ENCODE data around the gene TBC1D9. TPM values are rescaled to one million over a fixed set of nuclear protein-coding genes. Genes with fewer than 3 reads are reported as not detected.

Gene TBC1D9
- total and polyA plus RNA-seq, 7 donors, result 5.4 to 10.2 (median 8.2) TPM

GRCh38 chr4:140668111-140668510 lies 88.1 kb downstream of the TBC1D9 start:
- Histone ChIP-seq H3K4me1 (peaks cover 0 to 14% (median 7%) of the 10 kb centered on the region in 4 donors), H3K4me3 (no peak overlapping the region), H3K9me3 (no peaks in the 10 kb centered on the region), H3K36me3 (peaks cover 0 to 22% (median 2%) of the 10 kb centered on the region in 4 donors), H3K27ac (no peak overlapping the region), H3K27me3 (no peaks in the 10 kb centered on the region)
- no peak for TF ChIP-seq POLR2AphosphoS5 (IDR thresholded peaks at IDR 0.05)
- intact Hi-C loops (cut with DNase I), result no loop called here
- WGBS, 2 donors, result 98% methylated on average over 1 of the region's 1 CpG
- no peak for DNase-seq

GRCh38 chr4:140666889-140667614 lies 89.1 kb downstream of the TBC1D9 start:
- 84% methylated on average over 11 of the region's 11 CpGs for WGBS, 2 donors
- no peaks in the 10 kb centered on the region for H3K9me3 ChIP-seq
- intact Hi-C loops (cut with DNase I), result no loop called here
- H3K4me1 ChIP-seq, result peaks cover 0 to 7% (median 3%) of the 10 kb centered on the region in 4 donors
- no peak for DNase-seq
- no peak for TF ChIP-seq POLR2A (IDR thresholded peaks at IDR 0.05)
- no peak for TF ChIP-seq EP300 (IDR thresholded peaks at IDR 0.05)
- no peak for TF ChIP-seq POLR2AphosphoS5 (IDR thresholded peaks at IDR 0.05)
- no peak for TF ChIP-seq CTCF (IDR thresholded peaks at IDR 0.05)
- no peak overlapping the region for H3K4me3 ChIP-seq
- peaks cover 0 to 22% (median 2%) of the 10 kb centered on the region in 4 donors for H3K36me3 ChIP-seq
- H3K27ac ChIP-seq, result no peak overlapping the region
- no peaks in the 10 kb centered on the region for H3K27me3 ChIP-seq

- no peak for DNase-seq
- no peaks in the 10 kb centered on the region for H3K4me1 ChIP-seq
- no peak overlapping the region for H3K27ac ChIP-seq
- no peak overlapping the region for H3K4me3 ChIP-seq
- 69 to 79% methylated on average over 3 of the region's 3 CpGs for WGBS, 2 donors
- H3K9me3 ChIP-seq, result no peaks in the 10 kb centered on the region
- intact Hi-C loops (cut with DNase I), result no loop called here
- TF ChIP-seq EP300 (IDR thresholded peaks at IDR 0.05) (no peak), CTCF (IDR thresholded peaks at IDR 0.05) (no peak), POLR2AphosphoS5 (IDR thresholded peaks at IDR 0.05) (no peak), POLR2A (IDR thresholded peaks at IDR 0.05) (no peak)
- H3K36me3 ChIP-seq, result peaks cover 0 to 27% (median 0%) of the 10 kb centered on the region in 4 donors
- no peaks in the 10 kb centered on the region for H3K27me3 ChIP-seq
Observed at GRCh38 chr4:140662082-140662869, 93.9 kb downstream of the TBC1D9 start.

- Histone ChIP-seq H3K4me3 (no peak overlapping the region), H3K36me3 (peaks cover 0 to 35% (median 0%) of the 10 kb centered on the region in 4 donors), H3K9me3 (no peaks in the 10 kb centered on the region), H3K4me1 (no peaks in the 10 kb centered on the region), H3K27me3 (no peaks in the 10 kb centered on the region), H3K27ac (no peak overlapping the region)
- TF ChIP-seq POLR2A (IDR thresholded peaks at IDR 0.05), result no peak
- no peak for TF ChIP-seq CTCF (IDR thresholded peaks at IDR 0.05)
- TF ChIP-seq EP300 (IDR thresholded peaks at IDR 0.05), result no peak
- TF ChIP-seq POLR2AphosphoS5 (IDR thresholded peaks at IDR 0.05), result no peak
- DNase-seq, result no peak
- WGBS, 2 donors, result 80 to 93% methylated on average over 1 of the region's 1 CpG
- intact Hi-C loops (cut with DNase I), result no loop called here
Observed at GRCh38 chr4:140661550-140661949, 94.6 kb downstream of the TBC1D9 start.

- TF ChIP-seq POLR2AphosphoS5 (IDR thresholded peaks at IDR 0.05), result no peak
- TF ChIP-seq CTCF (IDR thresholded peaks at IDR 0.05), result no peak
- TF ChIP-seq POLR2A (IDR thresholded peaks at IDR 0.05), result no peak
- no peak for TF ChIP-seq EP300 (IDR thresholded peaks at IDR 0.05)
- Histone ChIP-seq H3K27ac (no peak overlapping the region), H3K9me3 (no peaks in the 10 kb centered on the region), H3K4me1 (no peaks in the 10 kb centered on the region), H3K36me3 (peaks cover 0 to 45% (median 0%) of the 10 kb centered on the region in 4 donors), H3K27me3 (no peaks in the 10 kb centered on the region), H3K4me3 (no peak overlapping the region)
- intact Hi-C loops (cut with DNase I), result no loop called here
- WGBS, 2 donors, result 90 to 93% methylated on average over 6 of the region's 6 CpGs
- DNase-seq, result no peak
Observed at GRCh38 chr4:140659943-140660700, 96.1 kb downstream of the TBC1D9 start.

Data from sigmoid colon (tissue), 7 donors.